SH-SY5Y (cell line): ENCODE data around the gene LAMB1.

ENCODE experiments used
- GATA2 ChIP-seq: IDR thresholded peaks from 2 replicates; pipeline ENCODE4 v1.6.1; 2011; ENCODE audit warnings: mild to moderate bottlenecking, low read depth, low read length
- GATA3 ChIP-seq: IDR thresholded peaks from 2 replicates; pipeline ENCODE4 v1.6.1; 2011; ENCODE audit warnings: low read depth, mild to moderate bottlenecking, low read length, moderate library complexity

DNA sequence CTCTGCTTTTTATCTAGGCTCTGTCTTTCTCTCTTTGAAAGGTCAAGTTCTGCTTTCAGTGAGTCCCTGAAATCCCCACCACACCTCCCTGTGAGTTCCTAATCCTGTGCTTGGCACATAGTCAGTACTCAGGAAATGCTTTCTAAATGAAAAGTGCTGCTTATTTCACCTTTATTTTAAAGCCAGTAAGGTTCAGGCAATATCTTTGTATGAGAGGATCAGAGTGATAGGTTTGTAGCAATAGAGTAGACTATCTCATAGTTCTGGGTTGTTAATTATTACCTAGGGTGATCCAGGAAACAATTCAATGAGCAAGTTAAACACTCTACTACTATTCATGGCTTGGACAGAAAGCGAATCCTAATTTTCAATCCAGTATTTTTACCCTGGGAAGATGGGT is 7.4 kb upstream of the LAMB1 start:
- TF ChIP-seq GATA2, result no peak
- TF ChIP-seq GATA3, result no peak
